A549 (cell line): Measurements from ENCODE around the gene CFAP77. TPM values are rescaled to one million over a fixed set of nuclear protein-coding genes. Genes with fewer than 3 reads are reported as not detected.

Experiments
- ATAC-seq, 2 experiments: fragments of 200-7000 bp in 1 of 2; fragments of >200 bp in 1 of 2; cut with Nextera tagmentation in 1 of 2; cut with Tn5 transposase in 1 of 2; 3 replicates each; pipeline versions ENCODE4 v1.8.0 to v1.9.1; 2018 to 2020; ENCODE audit warnings: mild to moderate bottlenecking in 1 of 2, moderate library complexity in 1 of 2
- CTCF ChIA-PET: fragments of 300-600 bp; sonication (Branson Sonifier 250); formaldehyde crosslinking; extraction: SDS; loops from one replicate; lab custom pipeline; 2021; ENCODE audit warnings: antibody characterized with exemption, inconsistent platforms; lab: Yijun Ruan, JAX
- POLR2A ChIA-PET: fragments of 350-600 bp; formaldehyde crosslinking; extraction: SDS; loops from one replicate; lab custom pipeline; 2021; ENCODE audit warnings: antibody characterized with exemption, inconsistent platforms; lab: Yijun Ruan, JAX
- DNase-seq, 2 experiments: peaks; one replicate each; pipeline versions ENCODE4 v3.0.0 to v3.0.0-alpha.2; 2011 to 2016; ENCODE audit warnings: low read depth in 1 of 2, low spot score in 1 of 2
- FAIRE-seq: peaks from 2 replicates; lab custom pipeline; 2011; peaks lifted over from hg19 to GRCh38; lab: Jason Lieb, UNC
- H3K27ac ChIP-seq, 2 experiments: fragments of >200 bp; sonication (Bioruptor Twin); formaldehyde crosslinking; 3 replicates each; pipeline ENCODE4 v1.5.1; 2016 to 2017
- H3K4me1 ChIP-seq: fragments of >200 bp; sonication (Bioruptor Twin); formaldehyde crosslinking; 3 replicates; pipeline ENCODE4 v1.6.1; 2016
- H3K4me2 ChIP-seq: fragments of >200 bp; sonication (Bioruptor Twin); formaldehyde crosslinking; 3 replicates; pipeline ENCODE4 v1.6.1; 2016
- H3K4me3 ChIP-seq: fragments of >200 bp; sonication (Bioruptor Twin); formaldehyde crosslinking; 3 replicates; pipeline ENCODE4 v1.5.1; 2016
- H3K9me3 ChIP-seq: fragments of >200 bp; sonication (Bioruptor Twin); formaldehyde crosslinking; 3 replicates; pipeline ENCODE4 v1.6.1; 2016
- ATOH8 ChIP-seq: fragments of 250-450 bp; sonication (Bioruptor Pico); IDR thresholded peaks from 2 replicates; pipeline ENCODE4 v1.5.0; 2020; ENCODE audit warnings: low read depth, mild to moderate bottlenecking, moderate library complexity
- BHLHE40 ChIP-seq: IDR thresholded peaks from 2 replicates; pipeline ENCODE4 v1.6.1; 2012; ENCODE audit warnings: low read depth, low read length, inconsistent platforms
- CHD4 ChIP-seq: fragments of 200-600 bp; sonication (generic); IDR thresholded peaks from 2 replicates; pipeline ENCODE4 v1.6.1; 2016; ENCODE audit warnings: antibody characterized with exemption, mild to moderate bottlenecking, borderline replicate concordance
- ESRRA ChIP-seq: fragments of 150-350 bp; IDR thresholded peaks from 2 replicates; pipeline ENCODE4 v1.6.1; 2014; ENCODE audit warnings: mild to moderate bottlenecking, low read length, borderline replicate concordance
- FOSB ChIP-seq: fragments of 250-450 bp; sonication (Bioruptor Pico); IDR thresholded peaks from 2 replicates; pipeline ENCODE4 v1.5.0; 2020; ENCODE audit warnings: mild to moderate bottlenecking, moderate library complexity
- FOSL2 ChIP-seq, 2 experiments: fragments of 450-650 bp in 1 of 2; fragments of >200 bp in 1 of 2; sonication (Bioruptor Twin) in 1 of 2; formaldehyde crosslinking; IDR thresholded peaks; 2 replicates each; pipeline versions ENCODE4 v1.5.0 to v1.6.1; 2016 to 2020; ENCODE audit warnings: mild to moderate bottlenecking in 1 of 2, moderate library complexity in 1 of 2
- FOXS1 ChIP-seq: fragments of 250-450 bp; sonication (Bioruptor Pico); IDR thresholded peaks from 2 replicates; pipeline ENCODE4 v1.5.0; 2020; ENCODE audit warnings: mild to moderate bottlenecking, moderate library complexity
- GATA3 ChIP-seq: IDR thresholded peaks from 2 replicates; pipeline ENCODE4 v1.6.1; 2012; ENCODE audit warnings: borderline replicate concordance
- HDAC2 ChIP-seq: fragments of 200-600 bp; sonication (generic); IDR thresholded peaks from 2 replicates; pipeline ENCODE4 v1.6.1; 2016
- HMGXB4 ChIP-seq: fragments of 250-450 bp; sonication (Bioruptor Pico); IDR thresholded peaks from 2 replicates; pipeline ENCODE4 v1.5.0; 2021; ENCODE audit warnings: mild to moderate bottlenecking, moderate library complexity, borderline replicate concordance
- HOXA7 ChIP-seq: fragments of 250-450 bp; sonication (Bioruptor Pico); IDR thresholded peaks from 2 replicates; pipeline ENCODE4 v1.5.0; 2020; ENCODE audit warnings: mild to moderate bottlenecking, moderate library complexity
- HOXB13 ChIP-seq: fragments of 250-450 bp; sonication (Bioruptor Pico); IDR thresholded peaks from 2 replicates; pipeline ENCODE4 v1.5.0; 2020; ENCODE audit warnings: low read depth, mild to moderate bottlenecking, moderate library complexity
- HOXB5 ChIP-seq: fragments of 250-450 bp; sonication (Bioruptor Pico); IDR thresholded peaks from 2 replicates; pipeline ENCODE4 v1.5.0; 2020; ENCODE audit warnings: mild to moderate bottlenecking, moderate library complexity
- NPAS2 ChIP-seq: fragments of 250-450 bp; sonication (Bioruptor Pico); IDR thresholded peaks from 2 replicates; pipeline ENCODE4 v1.8.0; 2022; ENCODE audit warnings: mild to moderate bottlenecking, moderate library complexity, borderline replicate concordance
- PHF8 ChIP-seq: fragments of 200-600 bp; sonication (generic); IDR thresholded peaks from 2 replicates; pipeline ENCODE4 v1.6.1; 2016; ENCODE audit warnings: low read depth, mild to moderate bottlenecking, antibody characterized with exemption, moderate library complexity, borderline replicate concordance
- RAD21 ChIP-seq, 2 experiments: fragments of >200 bp in 1 of 2; sonication (Bioruptor Twin) in 1 of 2; formaldehyde crosslinking in 1 of 2; IDR thresholded peaks in 1 of 2; conservative IDR thresholded peaks in 1 of 2; 2 replicates in 1 of 2; 3 replicates in 1 of 2; pipeline ENCODE4 v1.6.1; 2012 to 2018; ENCODE audit warnings: inconsistent platforms in 1 of 2
- RNF2 ChIP-seq: fragments of 200-600 bp; sonication (generic); IDR thresholded peaks from 2 replicates; pipeline ENCODE4 v1.6.1; 2016; ENCODE audit warnings: low read depth, mild to moderate bottlenecking, antibody characterized with exemption, moderate library complexity, borderline replicate concordance
- SMC3 ChIP-seq: fragments of >200 bp; sonication (Bioruptor Twin); formaldehyde crosslinking; IDR thresholded peaks from 3 replicates; pipeline ENCODE4 v1.6.1; 2018; ENCODE audit warnings: inconsistent platforms
- USF2 ChIP-seq: fragments of 450-650 bp; IDR thresholded peaks from 2 replicates; pipeline ENCODE4 v1.6.1; 2014; ENCODE audit warnings: antibody characterized with exemption
- ZC3H11A ChIP-seq: fragments of 450-650 bp; IDR thresholded peaks from 2 replicates; pipeline ENCODE4 v1.6.1; 2014; ENCODE audit warnings: antibody characterized with exemption, mild to moderate bottlenecking
- ZNF302 ChIP-seq: fragments of 250-450 bp; sonication (Bioruptor Pico); IDR thresholded peaks from 2 replicates; pipeline ENCODE4 v1.9.0; 2021; ENCODE audit warnings: inconsistent platforms, mild to moderate bottlenecking, moderate library complexity
- ZSCAN20 ChIP-seq: fragments of 250-450 bp; sonication (Bioruptor Pico); IDR thresholded peaks from 2 replicates; pipeline ENCODE4 v1.8.0; 2022; ENCODE audit warnings: mild to moderate bottlenecking, moderate library complexity
- WGBS: methylation state at CpG from one replicate; pipeline ENCODE4 v1.1.6; 2017; ENCODE audit errors: missing lambda C conversion rate; 5-methylcytosine and 5-hydroxymethylcytosine counted together
- polyA minus RNA-seq: library from RNA; depleted of rRNA, polyadenylated mRNA; stranded (reverse); fragments of >200 nt; gene quantifications from 2 replicates; pipeline ENCODE4 v1.2.3, GENCODE V29; 2011; rRNA and poly(A)+ RNA removed
- polyA plus RNA-seq, 4 experiments: library from polyadenylated mRNA; depleted of rRNA in 3 of 4; stranded (reverse); fragments of >200 nt; fragmentation: RNase III in 1 of 4; extraction: RNeasy Plus Mini Kit Qiagen cat#74134 plus additional on column Dnase treatment in 1 of 4; gene quantifications; 2 replicates in 3 of 4; 3 replicates in 1 of 4; pipeline ENCODE4 v1.2.3, GENCODE V29; 2011 to 2017
- TF ChIP-seq, protein P1 (sequence below): IDR thresholded peaks from 2 replicates; pipeline ENCODE4 v1.6.1; 2012; ENCODE audit warnings: low read depth, borderline replicate concordance
- TF ChIP-seq, protein P2 (sequence below): fragments of >200 bp; sonication (Bioruptor Twin); formaldehyde crosslinking; IDR thresholded peaks from 3 replicates; pipeline ENCODE4 v1.6.1; 2016

Gene CFAP77
- polyA plus RNA-seq (2011; rRNA removed) (0.05 TPM in 1 of 2 replicates, not detected in the other), polyA plus RNA-seq (2017; fragmentation: RNase III; extraction: RNeasy Plus Mini Kit Qiagen cat#74134 plus additional on column Dnase treatment) (not detected in 3 replicates), polyA minus RNA-seq (not detected in 2 replicates)
- 0.04 TPM in 1 of 2 replicates, not detected in the other for polyA plus RNA-seq (2012; cell fraction: cytosol; rRNA removed)
- not detected in 2 replicates for polyA plus RNA-seq (2012; cell fraction: nucleus; rRNA removed)

- DNase-seq = peak; percentile 38 to 48
These were observed at the start of gene CFAP77 for GRCh38 chr9:132409828-132410528. Gene CFAP77 (plus strand): TSS chr9:132410211. CDS start chr9:132410272, 61 bp downstream.

DNA sequence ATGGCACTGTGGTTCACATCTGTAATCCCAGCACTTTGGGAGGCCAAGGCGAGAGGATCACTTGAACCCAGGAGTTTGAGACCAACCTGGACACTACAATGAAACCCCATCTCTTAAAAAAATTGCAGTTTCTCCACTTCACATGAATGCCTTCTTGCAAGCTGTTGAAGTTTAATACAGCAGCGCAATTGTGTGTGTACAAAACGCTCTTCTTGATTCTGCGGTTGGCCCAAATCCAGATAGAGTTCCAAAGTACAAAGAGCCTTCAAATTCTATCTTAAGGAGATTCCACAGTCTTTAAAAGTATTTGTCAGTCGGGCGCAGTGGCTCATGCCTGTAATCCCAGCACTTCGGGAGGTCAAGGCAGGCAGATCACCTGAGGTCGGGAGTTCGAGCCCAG is 45.9 kb upstream of the CFAP77 start:
- POLR2A ChIA-PET = no interaction called here
- CTCF ChIA-PET = no interaction called here
- FAIRE-seq (no peak), DNase-seq (no peak)
- WGBS = 90% methylated on average over 9 of the region's 9 CpGs
- Histone ChIP-seq H3K9me3 (no peaks in the 10 kb centered on the region), H3K4me2 (no peak overlapping the region), H3K4me3 (no peak overlapping the region), H3K27ac (no peak overlapping the region)
- TF ChIP-seq FOXS1 (no peak), NPAS2 (CRISPR knock-in tag) (no peak), FOSB (CRISPR knock-in tag) (no peak), BHLHE40 (no peak), HDAC2 (no peak), HOXB13 (CRISPR knock-in tag) (no peak), USF2 (no peak), ZC3H11A (no peak), ESRRA (no peak), HMGXB4 (CRISPR knock-in tag) (no peak), HOXA7 (CRISPR knock-in tag) (no peak), HOXB5 (CRISPR knock-in tag) (no peak), PHF8 (no peak), RAD21 (conservative IDR thresholded peaks at IDR 0.05 in 1 of 2, IDR thresholded peaks at IDR 0.05 in 1 of 2) (no peak)
- TF ChIP-seq, protein P1, sequence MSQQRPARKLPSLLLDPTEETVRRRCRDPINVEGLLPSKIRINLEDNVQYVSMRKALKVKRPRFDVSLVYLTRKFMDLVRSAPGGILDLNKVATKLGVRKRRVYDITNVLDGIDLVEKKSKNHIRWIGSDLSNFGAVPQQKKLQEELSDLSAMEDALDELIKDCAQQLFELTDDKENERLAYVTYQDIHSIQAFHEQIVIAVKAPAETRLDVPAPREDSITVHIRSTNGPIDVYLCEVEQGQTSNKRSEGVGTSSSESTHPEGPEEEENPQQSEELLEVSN = no peak
- TF ChIP-seq, all 56 proteins: peak for 0
- no peaks in the 10 kb centered on the region for H3K4me1 ChIP-seq
- ATAC-seq = no peak

More at GRCh38 chr9:132409828-132410528, at the start of gene CFAP77:
- Histone ChIP-seq H3K4me1 (peaks cover 15% of the 10 kb centered on the region), H3K4me3 (peak within 1 kb of the TSS; percentile 44), H3K9me3 (peaks cover 15% of the 10 kb centered on the region), H3K4me2 (peak within 1 kb of the TSS; percentile 92), H3K27ac (peak within 1 kb of the TSS; percentile 47 to 86; a peak in 4 of 6 replicates)
- 20% methylated on average over 19 of the region's 69 CpGs for WGBS
- ATAC-seq (peak; percentile 53 to 72; a peak in 5 of 6 replicates), FAIRE-seq (no peak)
- TF ChIP-seq ZSCAN20 (CRISPR knock-in tag) (no peak), GATA3 (peak; percentile 49; the same call in 1 of the 2 replicates), ATOH8 (no peak), ZNF302 (CRISPR knock-in tag) (no peak), RNF2 (no peak), SMC3 (no peak), CHD4 (no peak), BHLHE40 (peak; percentile 66), FOSL2 (IDR thresholded peaks at IDR 0.05) (no peak), FOSL2 (CRISPR knock-in tag; IDR thresholded peaks at IDR 0.05) (no peak)
- TF ChIP-seq, protein P2, sequence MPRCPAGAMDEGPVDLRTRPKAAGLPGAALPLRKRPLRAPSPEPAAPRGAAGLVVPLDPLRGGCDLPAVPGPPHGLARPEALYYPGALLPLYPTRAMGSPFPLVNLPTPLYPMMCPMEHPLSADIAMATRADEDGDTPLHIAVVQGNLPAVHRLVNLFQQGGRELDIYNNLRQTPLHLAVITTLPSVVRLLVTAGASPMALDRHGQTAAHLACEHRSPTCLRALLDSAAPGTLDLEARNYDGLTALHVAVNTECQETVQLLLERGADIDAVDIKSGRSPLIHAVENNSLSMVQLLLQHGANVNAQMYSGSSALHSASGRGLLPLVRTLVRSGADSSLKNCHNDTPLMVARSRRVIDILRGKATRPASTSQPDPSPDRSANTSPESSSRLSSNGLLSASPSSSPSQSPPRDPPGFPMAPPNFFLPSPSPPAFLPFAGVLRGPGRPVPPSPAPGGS = no peak
- ChIA-PET CTCF (interaction anchor here (0.9 to 3.0 kb wide), 10 partner anchors 94 to 393 kb away, joined by 3 to 12 read pairs (median 3); no protein-coding TSS in a partner anchor), POLR2A (no interaction called here)
